Stimulated activated CD4-positive, alpha-beta T cell treated with anti-CD3 and anti-CD28 coated beads, TNF-alpha, amount 100 ng/mL, for 1 hour (primary cell): Measurements from ENCODE around the gene POFUT1.
"Not testable (repeated sequence)": the region's sequence is repeated elsewhere in the genome, so short reads cannot be mapped to it uniquely, and the experiment has no call there.

Experiments
- DNase-seq, 3 donors: peaks; one replicate each; pipeline ENCODE4 v3.0.0-alpha.2; 2020; ENCODE audit warnings: low read depth in 3 of 3, low spot score in 1 of 3

Gene POFUT1

GRCh38 chr20:32188376-32189122 is 19.1 kb upstream of the POFUT1 start:
- no peak for DNase-seq

GRCh38 chr20:32189123-32189410 is 18.6 kb upstream of the POFUT1 start:
- no peak for DNase-seq

- peak in 1 of 3 donors; percentile 35 for DNase-seq
These were observed 17.7 kb upstream of the POFUT1 start for GRCh38 chr20:32189691-32190615.

- DNase-seq: no peak
These were observed 16.9 kb upstream of the POFUT1 start for GRCh38 chr20:32190616-32191415.

GRCh38 chr20:32191422-32191821 is 16.3 kb upstream of the POFUT1 start:
- no peak for DNase-seq

GRCh38 chr20:32191873-32192272 is 15.8 kb upstream of the POFUT1 start:
- DNase-seq: no peak

GRCh38 chr20:32192698-32193097 is 15.0 kb upstream of the POFUT1 start:
- no peak for DNase-seq

- not testable (repeated sequence) for DNase-seq
These were observed 14.3 kb upstream of the POFUT1 start for GRCh38 chr20:32193336-32193735.

GRCh38 chr20:32193996-32194395 is 13.7 kb upstream of the POFUT1 start:
- no peak for DNase-seq

- DNase-seq: no peak
These were observed 12.1 kb upstream of the POFUT1 start for GRCh38 chr20:32195581-32195980.

GRCh38 chr20:32196613-32197012 is 11.1 kb upstream of the POFUT1 start:
- DNase-seq: not testable (repeated sequence)

- DNase-seq: not testable (repeated sequence)
These were observed 10.5 kb upstream of the POFUT1 start for GRCh38 chr20:32197136-32197535.

GRCh38 chr20:32199006-32199405 is 8.7 kb upstream of the POFUT1 start:
- DNase-seq: no peak

GRCh38 chr20:32201296-32201976 is 6.2 kb upstream of the POFUT1 start:
- no peak for DNase-seq

- no peak for DNase-seq
These were observed 5.7 kb upstream of the POFUT1 start for GRCh38 chr20:32201977-32202363.

GRCh38 chr20:32203356-32204204 is 4.1 kb upstream of the POFUT1 start:
- no peak for DNase-seq

- DNase-seq: peak in 1 of 3 donors; percentile 41
These were observed 3.2 kb upstream of the POFUT1 start for GRCh38 chr20:32204205-32205109.

- DNase-seq: no peak
These were observed 2.4 kb upstream of the POFUT1 start for GRCh38 chr20:32205110-32205842.
